GM19193 (cell line): ENCODE measurements around the gene SURF1.

Experiments
- POLR2A ChIP-seq: IDR thresholded peaks from 4 replicates; pipeline ENCODE4 v1.6.1; 2011; ENCODE audit not compliant: insufficient read depth, insufficient read length; ENCODE audit errors: extremely low read depth

The SURF1 gene

DNA sequence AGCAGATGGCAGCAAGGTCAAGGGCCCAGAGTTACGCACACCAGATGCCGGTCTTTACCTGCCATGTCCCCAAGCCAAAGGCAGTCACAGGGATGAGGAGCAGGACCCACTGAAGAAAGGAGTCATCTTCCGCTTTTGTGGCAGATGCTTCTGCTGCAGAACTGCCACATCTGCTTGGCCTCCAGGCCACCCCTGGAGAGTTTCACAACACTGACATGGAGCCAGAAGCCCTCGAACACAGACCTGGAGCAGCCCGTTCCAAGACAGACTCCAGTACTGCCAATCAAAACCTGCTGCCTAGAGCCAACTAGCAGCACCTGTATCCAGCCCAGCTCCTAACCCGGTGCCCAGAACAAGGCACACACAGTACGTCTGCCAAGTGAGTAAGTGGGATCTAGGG lies 1.5 kb downstream of the SURF1 start:
- TF ChIP-seq POLR2A, result no peak

DNA sequence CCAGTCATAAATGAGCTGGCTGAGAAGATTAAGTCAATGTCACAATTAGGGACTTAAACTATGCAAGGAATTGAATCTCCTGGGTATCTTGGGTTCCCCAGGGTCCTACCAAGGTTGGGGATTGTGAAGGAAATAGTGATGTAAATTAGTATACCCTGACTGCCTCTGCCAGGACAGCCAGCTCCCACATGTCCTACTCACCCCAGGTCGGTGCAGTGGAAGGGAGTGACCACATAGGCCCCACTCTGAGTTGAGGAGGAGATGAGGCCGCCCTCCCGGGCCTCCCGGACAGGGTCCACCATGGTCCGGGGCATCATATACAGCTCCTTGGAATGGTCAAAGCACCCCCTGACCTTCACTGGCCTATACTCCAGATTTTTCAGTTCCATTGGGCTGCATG lies 2.7 kb downstream of the SURF1 start:
- TF ChIP-seq POLR2A, result no peak

DNA sequence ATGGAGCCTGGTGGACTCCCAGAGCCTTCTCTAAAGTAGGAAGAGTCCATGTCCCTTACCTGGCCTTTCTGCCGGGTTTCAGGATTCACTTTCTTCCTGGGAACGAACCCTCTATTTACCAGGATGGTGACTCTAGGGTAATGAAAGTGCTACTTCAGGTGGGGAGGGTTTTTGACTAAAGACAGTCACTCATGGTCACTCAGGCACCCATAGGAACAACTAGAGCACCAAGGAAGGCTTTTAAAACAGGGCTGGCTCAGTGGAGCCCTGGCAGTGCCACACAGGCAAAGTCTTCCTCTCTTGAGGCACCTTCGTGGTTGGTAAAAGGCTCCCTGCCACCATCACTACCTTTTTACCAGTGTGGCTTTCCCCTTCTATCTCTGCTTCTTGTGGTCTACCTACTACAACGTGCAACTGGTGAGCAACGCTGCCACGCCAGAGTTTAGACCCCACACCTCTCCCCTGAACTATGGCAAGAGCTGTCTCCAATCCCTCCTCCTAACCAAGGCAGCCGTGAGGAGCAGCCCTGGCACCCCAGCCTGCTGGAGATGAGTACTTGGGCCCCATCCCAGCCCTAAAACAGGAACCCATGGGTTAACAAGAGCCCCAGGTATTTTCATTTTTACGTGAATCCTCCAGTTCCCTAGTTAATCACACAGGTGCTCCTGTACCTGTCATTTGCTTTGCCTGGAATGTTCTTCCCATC lies 3.5 kb downstream of the SURF1 start:
- peak; percentile 40 for TF ChIP-seq POLR2A

DNA sequence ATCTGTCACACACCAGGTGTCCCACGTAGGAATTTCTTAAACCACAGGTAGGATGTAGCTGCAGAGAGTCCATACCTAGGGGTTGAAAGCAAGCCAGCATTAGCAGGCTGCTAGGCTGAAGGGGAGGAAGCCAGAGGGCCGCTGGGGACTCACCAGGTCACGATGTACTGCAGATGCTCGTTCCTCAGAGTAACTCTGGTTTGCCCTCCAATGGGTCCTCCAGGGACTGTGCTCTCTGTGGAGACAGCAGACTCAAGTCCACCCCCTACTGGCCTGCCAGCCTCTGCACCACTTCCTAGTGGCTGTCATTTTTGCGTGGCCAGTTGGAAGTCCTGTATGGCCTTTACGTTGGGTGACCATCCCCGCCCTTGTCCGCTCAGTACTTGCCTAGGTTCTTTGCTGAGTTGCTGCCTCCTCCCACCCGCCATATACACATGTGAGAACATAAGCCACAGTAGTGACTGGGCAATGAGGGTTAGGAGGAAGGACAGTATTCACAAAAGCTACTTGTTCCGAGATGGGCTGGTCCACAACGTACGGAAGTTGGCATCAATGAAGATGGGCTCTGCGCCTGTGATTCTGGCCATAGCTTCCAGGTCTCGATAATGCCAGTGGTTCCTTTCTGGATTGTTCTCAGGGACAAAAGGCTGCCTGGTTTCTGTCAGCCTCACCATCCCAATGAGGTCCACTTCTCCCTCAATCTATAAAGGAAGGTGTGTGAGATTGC lies 4.2 kb downstream of the SURF1 start:
- peak; percentile 54 for TF ChIP-seq POLR2A

DNA sequence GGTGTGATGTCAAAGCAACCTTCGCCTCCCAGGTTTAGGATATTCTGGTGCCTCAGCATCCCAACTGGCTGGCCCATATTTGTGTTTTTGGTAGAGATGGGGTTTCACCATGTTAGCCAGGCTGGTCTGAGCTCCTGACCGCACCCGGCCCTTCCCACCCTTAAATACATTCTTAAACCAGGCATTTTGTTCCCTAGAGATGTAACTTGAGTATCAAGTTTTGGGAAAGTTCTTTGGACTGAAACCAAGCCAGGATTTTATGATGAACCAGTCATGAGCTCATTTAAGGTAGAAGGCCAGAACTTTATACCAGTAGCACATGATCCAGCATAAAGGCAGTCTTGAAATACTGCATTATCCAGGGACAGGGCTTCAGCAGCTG lies 4.8 kb downstream of the SURF1 start:
- TF ChIP-seq POLR2A, result no peak

DNA sequence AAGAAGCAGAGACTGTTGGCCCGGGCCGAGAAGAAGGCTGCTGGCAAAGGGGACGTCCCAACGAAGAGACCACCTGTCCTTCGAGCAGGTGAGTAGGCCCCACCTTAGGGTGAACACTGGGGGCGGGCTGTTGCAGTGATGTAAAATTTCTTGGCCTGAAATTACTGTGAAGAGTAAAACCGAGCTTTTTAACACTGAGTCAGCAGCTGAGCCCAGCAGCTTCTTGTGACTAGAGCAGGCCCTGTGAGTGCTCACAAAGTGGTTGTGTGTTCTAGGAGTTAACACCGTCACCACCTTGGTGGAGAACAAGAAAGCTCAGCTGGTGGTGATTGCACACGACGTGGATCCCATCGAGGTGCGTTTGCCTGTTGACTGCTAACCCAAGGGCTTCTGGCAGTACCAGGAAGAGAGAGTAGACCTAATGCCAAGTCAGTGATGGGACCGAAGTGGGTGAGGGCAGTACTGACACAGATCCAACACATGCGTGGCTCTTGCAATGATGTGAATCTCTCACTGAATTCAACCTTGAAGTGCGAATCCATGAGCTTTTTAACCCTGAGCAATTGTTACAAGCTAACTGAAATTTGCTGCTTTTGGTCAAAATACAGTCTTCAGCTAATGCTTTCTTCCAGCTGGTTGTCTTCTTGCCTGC lies 6.2 kb downstream of the SURF1 start:
- TF ChIP-seq POLR2A, result no peak

DNA sequence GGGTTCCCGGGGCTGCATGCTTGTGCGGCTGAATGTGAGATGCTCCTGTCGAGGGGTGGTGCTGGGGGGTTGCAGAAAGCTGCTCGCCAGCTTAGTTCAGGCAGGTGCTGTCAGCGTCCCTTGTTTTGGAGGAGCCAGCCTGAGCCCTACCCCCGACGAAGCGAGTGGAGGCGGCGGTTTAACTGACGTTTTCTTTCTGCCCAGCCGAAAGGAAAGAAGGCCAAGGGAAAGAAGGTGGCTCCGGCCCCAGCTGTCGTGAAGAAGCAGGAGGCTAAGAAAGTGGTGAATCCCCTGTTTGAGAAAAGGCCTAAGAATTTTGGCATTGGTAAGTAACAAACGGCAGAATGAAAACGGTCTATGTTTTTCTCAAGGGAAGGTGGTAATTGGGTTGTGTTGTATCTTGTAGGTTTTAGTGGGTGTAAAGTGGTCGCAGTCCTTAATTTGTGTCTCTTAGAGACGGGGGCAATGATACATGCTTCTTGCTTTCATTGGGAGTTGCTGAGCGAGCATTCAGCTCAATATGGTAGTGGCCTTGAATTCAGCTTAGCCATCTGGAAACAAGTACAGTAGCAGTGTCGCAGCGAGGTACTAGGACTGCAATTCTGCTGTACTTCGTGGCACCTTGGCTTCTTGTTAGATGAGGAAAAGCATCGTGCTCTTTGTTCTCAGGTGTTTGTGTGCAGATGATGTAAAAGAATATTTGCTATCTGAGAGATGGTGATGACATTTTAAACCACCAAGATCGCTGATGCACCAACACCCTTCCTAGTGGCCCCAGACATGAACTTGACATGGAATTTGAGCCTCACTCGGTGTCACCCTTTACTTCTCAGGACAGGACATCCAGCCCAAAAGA lies 7.3 kb downstream of the SURF1 start:
- TF ChIP-seq POLR2A, result no peak

DNA sequence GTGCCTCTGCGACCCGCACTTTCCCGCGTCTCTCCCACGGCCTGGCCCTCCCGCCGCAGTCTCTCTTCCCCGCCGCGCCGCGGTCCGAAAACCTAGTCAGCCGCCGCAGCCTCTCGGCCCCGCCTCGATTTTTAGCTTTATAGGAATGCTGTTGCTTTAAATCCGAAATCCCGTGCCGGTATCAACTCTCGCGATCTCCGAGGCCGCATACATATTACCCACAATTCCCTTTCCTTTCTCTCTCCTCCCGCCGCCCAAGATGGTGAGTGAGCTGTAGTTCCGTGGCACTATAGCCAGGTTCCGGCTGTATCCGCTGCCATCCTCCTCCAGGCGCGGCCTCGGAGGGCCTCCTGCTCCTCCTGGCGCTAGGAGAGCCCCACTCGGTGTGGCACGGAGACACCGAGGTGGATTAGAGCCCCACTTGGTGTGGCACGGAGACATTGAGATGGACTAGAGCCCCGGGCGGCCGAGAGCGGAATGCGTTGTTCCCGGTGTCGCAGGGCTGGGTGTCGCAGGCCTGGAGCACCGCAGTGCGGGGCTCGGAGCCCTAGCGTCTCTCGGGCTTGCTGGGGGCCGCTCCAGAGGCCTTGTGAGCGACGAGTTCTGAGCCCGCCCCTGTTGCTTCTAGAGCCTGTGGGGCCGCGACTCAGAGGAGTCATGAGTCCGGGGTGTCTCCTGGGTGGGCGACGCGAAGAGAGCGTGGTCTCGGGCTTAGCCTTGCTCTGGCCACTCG lies 8.1 kb downstream of the SURF1 start, which contains the start of the genes MED22 and RPL7A:
TSS of gene MED22 (minus strand) at position 147 of the 733 bp plus-strand sequence. CDS start 1,469 bp downstream, outside the sequence.
TSS of gene RPL7A (plus strand) at position 234 of the 733 bp plus-strand sequence. CDS start at position 260, 26 bp downstream.
- TF ChIP-seq POLR2A, result peak; percentile 99

DNA sequence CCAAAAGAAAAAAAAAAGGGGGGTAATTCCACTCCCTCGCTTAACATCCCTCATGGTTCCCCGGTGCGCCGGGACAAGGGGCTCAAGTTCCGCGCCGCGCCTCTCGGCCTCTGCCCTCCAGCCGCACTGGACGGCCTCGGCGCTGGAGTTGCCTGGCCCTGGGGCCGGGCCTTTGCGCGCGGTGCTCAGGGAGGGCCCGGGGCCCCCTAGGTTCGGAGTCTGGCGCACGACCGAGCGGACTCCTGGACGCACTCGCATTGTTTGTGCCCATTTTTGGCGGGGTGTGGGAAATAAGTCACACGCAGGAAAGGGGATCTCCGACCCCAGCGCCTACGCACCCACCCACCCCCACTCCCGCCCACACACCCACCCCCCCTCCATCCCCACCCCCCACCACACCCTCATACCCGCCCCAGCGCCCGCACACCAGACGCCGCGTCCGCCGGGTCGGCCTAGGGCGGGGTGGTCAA lies 8.7 kb downstream of the SURF1 start:
- no peak for TF ChIP-seq POLR2A

DNA sequence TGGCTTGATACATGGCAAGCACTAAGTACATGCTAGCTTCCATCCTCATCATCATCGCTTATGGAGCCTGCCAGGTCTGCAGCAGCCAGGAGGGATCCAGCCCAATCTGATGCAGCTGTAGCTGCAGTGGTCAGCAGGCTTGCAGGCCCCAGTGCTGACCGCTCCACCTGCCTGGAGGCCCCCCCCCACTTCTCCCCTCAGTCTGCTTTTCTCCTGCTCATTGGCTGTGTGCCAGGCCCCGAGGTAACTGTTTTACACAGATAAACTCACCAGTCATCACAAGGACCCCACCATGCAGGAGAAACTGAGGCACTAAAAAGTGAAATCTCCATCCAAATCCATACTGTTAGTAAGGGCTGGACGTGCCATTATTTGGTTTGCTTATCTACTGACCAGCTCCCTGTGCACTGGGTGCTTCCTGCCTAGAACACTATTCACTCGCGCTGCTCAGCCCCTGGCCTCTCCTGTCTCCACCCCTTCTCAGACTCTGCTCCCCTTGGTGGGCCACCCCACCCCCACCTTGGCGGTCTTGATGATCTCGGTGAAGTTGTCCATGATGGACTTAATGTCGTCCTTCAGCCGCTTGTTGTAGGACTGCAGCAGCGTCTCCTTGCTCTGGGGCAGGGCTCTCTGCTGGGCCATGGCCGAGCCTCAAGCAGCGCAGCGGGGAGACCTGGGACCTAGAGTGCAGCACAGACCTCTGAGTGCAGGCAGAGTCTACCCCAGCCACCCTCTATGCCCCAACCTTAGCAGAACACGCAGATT lies 10.1 kb downstream of the SURF1 start:
- no peak for TF ChIP-seq POLR2A

DNA sequence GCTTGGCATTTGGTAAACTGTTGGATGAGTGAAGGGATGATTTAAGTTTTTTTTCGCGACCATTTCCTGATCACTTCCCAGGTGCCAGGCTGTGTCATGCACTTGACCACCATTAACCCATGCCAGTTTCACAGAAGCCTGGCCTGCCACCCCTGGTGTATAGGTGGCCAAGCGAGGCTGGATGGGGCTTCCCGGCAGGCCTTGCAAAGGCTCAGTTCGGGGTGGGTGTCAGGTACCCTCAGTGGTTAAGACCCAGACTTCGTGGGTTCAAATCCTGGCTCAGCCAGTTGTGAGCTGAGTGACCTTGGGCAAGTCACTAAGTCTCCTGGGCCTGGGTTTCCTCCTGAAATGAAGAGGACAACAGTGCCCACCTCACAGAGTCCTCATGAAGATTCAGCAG lies 10.7 kb downstream of the SURF1 start:
- no peak for TF ChIP-seq POLR2A

DNA sequence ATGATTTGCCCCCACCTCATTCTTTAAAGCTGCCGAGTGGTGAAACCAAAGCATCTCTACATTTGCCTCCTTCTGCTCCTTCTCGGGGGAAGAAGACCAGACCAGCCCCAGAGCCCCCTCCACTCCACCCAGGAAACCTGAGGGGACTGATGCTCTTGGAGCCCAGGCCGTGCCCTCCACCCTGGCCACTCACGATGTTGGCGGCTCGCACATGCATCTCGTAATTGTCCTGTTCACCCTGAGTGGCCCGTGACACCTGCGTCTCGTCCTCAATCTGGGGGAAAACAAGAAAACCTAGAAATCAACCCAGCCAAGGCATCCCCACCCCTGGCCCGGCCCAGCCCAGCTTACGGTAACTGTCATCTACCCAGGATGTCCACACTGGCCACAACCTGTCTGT lies 11.3 kb downstream of the SURF1 start:
- no peak for TF ChIP-seq POLR2A

DNA sequence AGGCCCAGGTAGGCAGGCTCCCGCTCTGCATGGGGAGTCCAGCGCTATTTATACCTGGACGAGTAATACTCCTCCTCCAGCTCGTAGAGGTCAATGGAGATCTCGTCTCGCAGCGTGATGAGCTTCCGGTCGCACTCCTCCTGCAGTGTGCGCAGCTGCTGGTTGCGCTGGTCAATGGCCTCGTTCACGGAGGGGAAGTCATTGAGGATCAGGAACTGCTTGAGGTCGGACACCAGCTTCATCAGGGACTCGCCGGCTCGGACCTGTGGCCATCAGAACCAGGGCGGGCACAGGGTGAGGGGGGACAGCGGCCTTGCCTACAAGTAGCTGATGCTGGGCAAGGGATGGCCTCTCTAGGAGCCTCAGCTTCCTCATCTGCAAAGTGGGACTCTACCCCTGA lies 12.2 kb downstream of the SURF1 start:
- TF ChIP-seq POLR2A, result no peak
